DOHH2 (cell line): ENCODE measurements around the gene FOXN3.

Experiments
- H3F3A ChIP-seq: fragments of 200-600 bp; sonication (generic), shearing (Covaris generic); 2 replicates; pipeline ENCODE4 v1.6.0; 2016; ENCODE audit warnings: antibody characterized with exemption, mild to moderate bottlenecking; ENCODE audit not compliant: control insufficient read depth, insufficient read depth
- H3K27ac ChIP-seq: fragments of 200-600 bp; sonication (generic); 2 replicates; pipeline ENCODE4 v1.5.1; 2014; ENCODE audit warnings: low read depth, mild to moderate bottlenecking, low read length, moderate library complexity
- H3K27me3 ChIP-seq: fragments of 200-600 bp; sonication (generic); 2 replicates; pipeline ENCODE4 v1.6.1; 2014; ENCODE audit warnings: mild to moderate bottlenecking, low read length, mixed read lengths; ENCODE audit not compliant: control insufficient read depth
- H3K36me3 ChIP-seq: fragments of 200-600 bp; sonication (generic); 2 replicates; pipeline ENCODE4 v1.6.1; 2014; ENCODE audit warnings: mild to moderate bottlenecking, low read length, moderate library complexity, mixed read lengths; ENCODE audit not compliant: control insufficient read depth
- H3K4me1 ChIP-seq: fragments of 200-600 bp; sonication (generic); 2 replicates; pipeline ENCODE4 v1.6.1; 2014; ENCODE audit warnings: mild to moderate bottlenecking, low read length, mixed read lengths; ENCODE audit not compliant: control insufficient read depth
- H3K4me2 ChIP-seq: fragments of 200-600 bp; sonication (generic); 2 replicates; pipeline ENCODE4 v1.6.0; 2014; ENCODE audit warnings: mild to moderate bottlenecking, low read length, moderate library complexity
- H3K4me3 ChIP-seq: fragments of 200-600 bp; sonication (generic); 2 replicates; pipeline ENCODE4 v1.5.1; 2014; ENCODE audit warnings: mild to moderate bottlenecking, low read length, mixed read lengths
- H3K79me2 ChIP-seq: fragments of 200-600 bp; sonication (generic); 2 replicates; pipeline ENCODE4 v1.6.1; 2014; ENCODE audit warnings: mild to moderate bottlenecking, low read length, mixed read lengths; ENCODE audit not compliant: control insufficient read depth
- H3K9me2 ChIP-seq: fragments of 200-600 bp; sonication (generic); replicated peaks from 2 replicates; pipeline ENCODE4 v1.6.1; 2014; ENCODE audit warnings: mild to moderate bottlenecking, low read length, mixed read lengths; ENCODE audit not compliant: control insufficient read depth
- H3K9me3 ChIP-seq: fragments of 200-600 bp; sonication (generic); 2 replicates; pipeline ENCODE4 v1.6.1; 2014; ENCODE audit warnings: antibody characterized with exemption, low read length, mixed read lengths; ENCODE audit not compliant: control insufficient read depth, insufficient read depth
- H4K20me1 ChIP-seq: fragments of 200-600 bp; sonication (generic); 2 replicates; pipeline ENCODE4 v1.6.0; 2014; ENCODE audit warnings: low read depth, mild to moderate bottlenecking, antibody characterized with exemption, low read length, moderate library complexity; ENCODE audit not compliant: control insufficient read depth, insufficient read depth
- CTCF ChIP-seq: fragments of 200-600 bp; sonication (generic); IDR thresholded peaks from one replicate; pipeline ENCODE4 v1.5.1; 2014; ENCODE audit warnings: antibody characterized with exemption, mild to moderate bottlenecking, low read depth, low read length; ENCODE audit not compliant: poor library complexity, severe bottlenecking
- EZH2phosphoT487 ChIP-seq: fragments of 200-600 bp; sonication (generic); IDR thresholded peaks from 2 replicates; pipeline ENCODE4 v1.6.1; 2017; ENCODE audit warnings: borderline replicate concordance, mild to moderate bottlenecking, antibody characterized with exemption, low read length, moderate library complexity, mixed read lengths

The FOXN3 gene

GRCh38 chr14:89236851-89237250, 180.2 kb downstream of the FOXN3 start:
- Histone ChIP-seq H3K4me1 (no peaks in the 10 kb centered on the region), H3K27me3 (no peaks in the 10 kb centered on the region), H3K9me2 (no peaks in the 10 kb centered on the region), H3F3A (no peaks in the 10 kb centered on the region), H3K27ac (no peak overlapping the region), H3K79me2 (no peaks in the 10 kb centered on the region), H3K9me3 (no peaks in the 10 kb centered on the region), H3K36me3 (no peaks in the 10 kb centered on the region), H3K4me3 (no peak overlapping the region), H3K4me2 (no peak overlapping the region), H4K20me1 (no peaks in the 10 kb centered on the region; the same call in 1 of the 2 replicates)
- TF ChIP-seq CTCF (no peak), EZH2phosphoT487 (no peak)

DNA sequence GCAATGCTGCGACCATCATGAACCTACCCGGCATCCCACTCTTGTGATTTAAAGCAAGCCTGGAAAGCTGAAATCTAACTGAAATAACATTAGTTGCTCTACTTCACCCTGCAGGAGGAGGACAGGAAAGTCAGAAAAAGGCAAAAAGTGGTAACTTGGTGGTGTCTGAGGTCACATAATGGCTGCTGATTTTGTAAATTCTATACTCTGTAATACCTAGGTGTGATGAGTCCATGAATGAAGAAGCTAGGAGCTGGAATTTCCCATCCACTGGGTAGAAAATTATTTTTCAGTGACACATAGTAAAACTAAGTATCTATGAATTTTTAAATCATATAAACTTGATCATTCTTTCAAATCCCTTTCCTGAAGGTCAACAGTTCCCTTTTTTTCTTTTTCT, 183.8 kb downstream of the FOXN3 start:
- H3K79me2 ChIP-seq, result no peaks in the 10 kb centered on the region

DNA sequence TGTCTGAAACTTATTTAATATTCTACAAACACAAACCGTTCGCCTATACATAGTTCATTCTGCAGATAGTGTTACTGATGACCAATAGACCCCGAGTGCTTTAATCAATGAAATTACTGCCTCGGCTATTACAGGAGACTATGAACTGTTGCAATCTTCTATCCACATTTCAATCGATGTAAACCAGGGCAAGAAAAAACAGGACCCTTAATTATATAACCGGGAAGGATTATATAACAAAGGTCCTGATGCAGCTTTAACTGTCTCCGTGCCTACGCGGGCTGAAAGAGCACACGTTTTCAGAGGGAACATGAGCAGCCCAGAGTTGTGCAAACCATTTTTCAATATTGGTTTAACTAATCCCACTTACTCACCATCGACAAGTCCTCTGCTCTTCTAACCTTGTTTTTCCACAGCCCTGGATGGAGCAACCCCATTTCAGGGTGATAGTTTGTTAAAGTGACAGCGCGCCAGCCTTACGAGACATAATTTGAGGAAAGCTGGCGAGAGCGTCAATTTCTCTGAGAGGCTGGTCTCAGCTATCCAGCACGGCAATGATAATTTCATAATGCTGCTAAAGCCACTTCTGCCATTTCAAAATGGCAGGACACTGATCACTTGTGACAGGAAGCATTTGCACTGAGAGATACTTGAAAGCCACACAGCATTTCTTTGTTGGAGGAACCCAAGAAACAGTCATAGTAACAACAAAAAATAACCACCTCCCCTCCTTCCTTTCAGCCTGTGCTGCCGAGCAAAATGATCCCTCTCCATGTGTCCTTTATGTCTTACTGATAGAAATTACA, 184.6 kb downstream of the FOXN3 start:
- H3K79me2 ChIP-seq, result no peaks in the 10 kb centered on the region
- H4K20me1 ChIP-seq, result no peaks in the 10 kb centered on the region; the same call in 1 of the 2 replicates
- TF ChIP-seq EZH2phosphoT487, result no peak
- TF ChIP-seq CTCF, result no peak
- no peak overlapping the region for H3K4me3 ChIP-seq
- no peaks in the 10 kb centered on the region for H3F3A ChIP-seq
- H3K9me2 ChIP-seq, result no peaks in the 10 kb centered on the region
- H3K4me2 ChIP-seq, result no peak overlapping the region
- no peaks in the 10 kb centered on the region for H3K4me1 ChIP-seq
- no peaks in the 10 kb centered on the region for H3K27me3 ChIP-seq
- no peaks in the 10 kb centered on the region for H3K36me3 ChIP-seq
- H3K9me3 ChIP-seq, result no peaks in the 10 kb centered on the region
- no peak overlapping the region for H3K27ac ChIP-seq

More for the DNA sequence above, 183.8 kb downstream of the FOXN3 start:
- Histone ChIP-seq H3K36me3 (no peaks in the 10 kb centered on the region), H3K9me2 (no peaks in the 10 kb centered on the region), H3K27ac (no peak overlapping the region), H3F3A (no peaks in the 10 kb centered on the region), H3K4me3 (no peak overlapping the region), H3K27me3 (no peaks in the 10 kb centered on the region), H4K20me1 (no peaks in the 10 kb centered on the region; the same call in 1 of the 2 replicates), H3K4me1 (no peaks in the 10 kb centered on the region), H3K4me2 (no peak overlapping the region), H3K9me3 (no peaks in the 10 kb centered on the region)
- TF ChIP-seq EZH2phosphoT487, result no peak
- no peak for TF ChIP-seq CTCF
